Measurements from ENCODE around the gene ANKRD22.

ANKRD22 gene

DNA sequence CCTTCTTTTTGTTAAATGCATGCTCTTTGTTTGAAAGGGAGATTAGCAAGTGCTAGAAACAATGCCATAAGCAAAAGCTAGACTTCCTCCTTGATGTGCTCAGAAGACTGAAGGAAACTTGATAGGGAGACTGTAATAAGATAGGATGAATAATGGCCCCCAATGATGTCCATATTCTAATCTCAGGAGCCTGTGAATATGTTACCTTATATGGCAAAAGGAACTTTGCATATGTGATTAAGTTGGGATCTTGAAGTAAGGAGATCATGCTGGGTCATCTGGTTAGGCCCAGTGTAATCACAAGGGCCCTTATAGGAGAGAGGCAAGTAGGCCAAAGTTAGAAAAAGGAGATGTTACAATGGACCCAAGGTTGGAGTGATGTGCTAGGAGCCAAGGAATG, 62.7 kb downstream of the ANKRD22 start:
- no peak for TF ChIP-seq CTCF (IDR thresholded peaks at IDR 0.05)

DNA sequence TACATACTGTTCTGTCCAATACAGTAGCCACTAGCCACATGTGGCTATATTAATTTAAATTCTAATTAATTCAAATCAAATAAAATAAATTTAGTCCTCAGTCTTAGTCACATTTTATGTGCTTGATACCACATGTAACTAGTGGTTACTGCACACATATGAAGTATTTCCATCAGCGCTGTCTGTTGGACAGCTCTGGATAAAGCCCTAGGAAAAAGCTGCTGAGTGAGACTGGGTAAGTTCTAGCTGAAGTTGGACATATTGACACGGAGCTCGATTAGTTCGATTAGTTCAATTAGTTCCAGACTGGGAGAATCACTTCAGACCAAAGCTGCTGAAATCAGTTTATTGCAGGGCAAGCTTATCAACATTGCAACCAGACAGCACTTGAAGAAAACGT, 64.2 kb downstream of the ANKRD22 start:
- TF ChIP-seq CTCF (IDR thresholded peaks at IDR 0.05), result no peak

- no peak for TF ChIP-seq CTCF (IDR thresholded peaks at IDR 0.05)
Measured at GRCh38 chr10:88786032-88786770, 65.4 kb downstream of the ANKRD22 start.

- TF ChIP-seq CTCF (IDR thresholded peaks at IDR 0.05), result no peak
Measured at GRCh38 chr10:88783724-88784123, 67.9 kb downstream of the ANKRD22 start.

DNA sequence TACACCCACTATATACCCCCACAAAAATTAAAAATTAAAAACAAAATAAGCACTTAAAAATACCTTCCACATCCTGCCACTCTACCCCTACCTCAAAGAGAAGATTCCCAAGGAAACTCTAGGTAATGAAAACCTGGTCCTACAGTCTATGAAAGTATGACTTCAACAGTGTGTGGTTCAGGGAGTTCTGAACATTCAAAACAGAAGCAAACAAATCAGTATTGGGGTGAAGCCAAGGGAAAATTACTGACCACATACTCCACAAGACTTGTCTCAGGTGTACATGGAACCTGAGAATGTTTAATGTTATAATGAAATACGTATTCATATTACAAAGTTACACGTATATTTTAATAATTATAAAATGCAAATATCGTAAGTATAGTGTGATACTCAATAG, 69.4 kb downstream of the ANKRD22 start:
- TF ChIP-seq CTCF (IDR thresholded peaks at IDR 0.05), result no peak

GRCh38 chr10:88781206-88781605, 70.4 kb downstream of the ANKRD22 start:
- TF ChIP-seq CTCF (IDR thresholded peaks at IDR 0.05), result no peak

Data from LNCAP (cell line).